ENCODE measurements around the gene WDR44. TPM values are rescaled to one million over a fixed set of nuclear protein-coding genes. Genes with fewer than 3 reads are reported as not detected.

The WDR44 gene
- total RNA-seq, 4 donors from 2014 or later: 13.3 to 25.1 (median 17.5) TPM

- H3K27ac ChIP-seq: peak overlapping the region; percentile 73 to 94 (median 82)
- peaks cover 0 to 31% (median 3%) of the 10 kb centered on the region in 3 donors for H3K4me1 ChIP-seq
- no peaks in the 10 kb centered on the region for H3K36me3 ChIP-seq
- peaks cover 0 to 4% (median 1%) of the 10 kb centered on the region in 4 donors for H3K27me3 ChIP-seq
- no peak for DNase-seq
- 6 to 30% methylated on average over 4 to 13 of the region's 13 CpGs for WGBS, 2 donors
- H3K9me3 ChIP-seq: no peaks in the 10 kb centered on the region
- TF ChIP-seq POLR2A (IDR thresholded peaks at IDR 0.05) (no peak), CTCF (IDR thresholded peaks at IDR 0.05) (no peak)
- intact Hi-C loops (cut with DNase I): no loop called here
- peak overlapping the region; percentile 45 to 80 (median 61) for H3K4me3 ChIP-seq
These were observed 150.8 kb downstream of the WDR44 start for GRCh38 chrX:118496763-118497079.

- TF ChIP-seq CTCF (IDR thresholded peaks at IDR 0.05): no peak
- TF ChIP-seq POLR2A (IDR thresholded peaks at IDR 0.05): no peak
- no peaks in the 10 kb centered on the region for H3K9me3 ChIP-seq
- 56 to 61% methylated on average over 3 to 7 of the region's 7 CpGs for WGBS, 2 donors
- peaks cover 0 to 31% (median 3%) of the 10 kb centered on the region in 3 donors for H3K4me1 ChIP-seq
- peaks cover 0 to 4% (median 1%) of the 10 kb centered on the region in 4 donors for H3K27me3 ChIP-seq
- peak overlapping the region in 3 of 4 donors; percentile 73 to 94 (median 89) for H3K27ac ChIP-seq
- peak overlapping the region in 3 of 4 donors; percentile 45 to 80 (median 66) for H3K4me3 ChIP-seq
- no peaks in the 10 kb centered on the region for H3K36me3 ChIP-seq
- DNase-seq: no peak
- intact Hi-C loops (cut with DNase I): no loop called here
These were observed 151.4 kb downstream of the WDR44 start for GRCh38 chrX:118497180-118497818.

GRCh38 chrX:118498351-118498750 is 152.4 kb downstream of the WDR44 start:
- Histone ChIP-seq H3K4me1 (peaks cover 0 to 31% (median 3%) of the 10 kb centered on the region in 3 donors), H3K9me3 (no peaks in the 10 kb centered on the region), H3K27me3 (peaks cover 0 to 4% (median 1%) of the 10 kb centered on the region in 4 donors), H3K4me3 (no peak overlapping the region), H3K36me3 (no peaks in the 10 kb centered on the region), H3K27ac (peak overlapping the region in 2 of 4 donors; percentile 5 to 89)
- no peak for DNase-seq
- WGBS, 2 donors: 42 to 63% methylated on average over 1 to 3 of the region's 3 CpGs
- TF ChIP-seq CTCF (IDR thresholded peaks at IDR 0.05) (no peak), POLR2A (IDR thresholded peaks at IDR 0.05) (no peak)
- intact Hi-C loops (cut with DNase I): no loop called here

GRCh38 chrX:118498755-118499154 is 152.8 kb downstream of the WDR44 start:
- Histone ChIP-seq H3K36me3 (no peaks in the 10 kb centered on the region), H3K4me3 (no peak overlapping the region), H3K4me1 (peaks cover 0 to 34% (median 3%) of the 10 kb centered on the region in 3 donors), H3K27ac (no peak overlapping the region), H3K27me3 (peaks cover 0 to 4% (median 1%) of the 10 kb centered on the region in 4 donors), H3K9me3 (no peaks in the 10 kb centered on the region)
- no peak for DNase-seq
- intact Hi-C loops (cut with DNase I): no loop called here
- TF ChIP-seq POLR2A (IDR thresholded peaks at IDR 0.05): no peak
- no peak for TF ChIP-seq CTCF (IDR thresholded peaks at IDR 0.05)
- 43 to 48% methylated on average over 2 of the region's 2 CpGs for WGBS, 2 donors

DNA sequence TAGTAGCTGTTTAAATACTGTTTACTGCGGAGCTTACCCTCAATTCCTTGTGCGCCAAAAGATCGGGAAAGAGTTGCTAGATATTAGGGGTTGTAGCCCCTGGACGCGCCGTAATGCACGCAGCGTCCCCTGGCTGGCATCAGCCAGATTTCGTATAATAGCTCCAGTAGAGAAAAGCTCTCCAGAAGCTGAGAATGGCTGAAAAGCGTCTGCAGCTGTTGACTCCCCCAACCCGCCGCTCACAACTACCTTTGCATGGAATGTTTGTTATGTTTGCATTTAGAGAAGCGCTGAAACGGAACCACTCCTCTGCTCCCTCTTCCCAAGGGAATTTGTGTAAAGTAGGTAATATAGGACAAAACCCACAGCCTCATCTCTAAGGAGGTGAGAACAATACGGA is 153.4 kb downstream of the WDR44 start:
- TF ChIP-seq POLR2A (IDR thresholded peaks at IDR 0.05): no peak
- no peak for TF ChIP-seq CTCF (IDR thresholded peaks at IDR 0.05)
- intact Hi-C loops (cut with DNase I): no loop called here
- H3K27ac ChIP-seq: no peak overlapping the region
- peaks cover 0 to 35% (median 3%) of the 10 kb centered on the region in 3 donors for H3K4me1 ChIP-seq
- no peak overlapping the region for H3K4me3 ChIP-seq
- WGBS, 2 donors: 73 to 96% methylated on average over 6 to 14 of the region's 15 CpGs
- H3K36me3 ChIP-seq: no peaks in the 10 kb centered on the region
- no peaks in the 10 kb centered on the region for H3K9me3 ChIP-seq
- H3K27me3 ChIP-seq: peaks cover 0 to 4% (median 1%) of the 10 kb centered on the region in 4 donors
- DNase-seq: no peak

Small RNAs within 50 kb of the gene (small RNA-seq; reads per million reads assigned to genes)
- gene MIR1277: 0 reads per million in 4 donors

Other genes starting within 250 kb of the WDR44 start
- gene KLHL13, start 229.3 kb upstream of the WDR44 start, total RNA-seq: 1 to 10 TPM; 1.3 to 8.2 (median 5.2) TPM
- gene DOCK11, start 149.7 kb downstream of the WDR44 start, total RNA-seq: 10 to 100 TPM in 2 of 4 donors, 1 to 10 TPM in 2; 1.1 to 16.4 (median 11.0) TPM

Measured in esophagus squamous epithelium (tissue), 5 donors.